Measurements from ENCODE around the gene FOSL2. TPM values are rescaled to one million over a fixed set of nuclear protein-coding genes. Genes with fewer than 3 reads are reported as not detected.
A peak's percentile ranks its signal among the peaks of the same experiment; 100 is the strongest.
"Not testable (repeated sequence)": the region's sequence is repeated elsewhere in the genome, so short reads cannot be mapped to it uniquely, and the experiment has no call there.

FOSL2 gene
- total RNA-seq, 1 donor from 2014 or later = 54.8 TPM

DNA sequence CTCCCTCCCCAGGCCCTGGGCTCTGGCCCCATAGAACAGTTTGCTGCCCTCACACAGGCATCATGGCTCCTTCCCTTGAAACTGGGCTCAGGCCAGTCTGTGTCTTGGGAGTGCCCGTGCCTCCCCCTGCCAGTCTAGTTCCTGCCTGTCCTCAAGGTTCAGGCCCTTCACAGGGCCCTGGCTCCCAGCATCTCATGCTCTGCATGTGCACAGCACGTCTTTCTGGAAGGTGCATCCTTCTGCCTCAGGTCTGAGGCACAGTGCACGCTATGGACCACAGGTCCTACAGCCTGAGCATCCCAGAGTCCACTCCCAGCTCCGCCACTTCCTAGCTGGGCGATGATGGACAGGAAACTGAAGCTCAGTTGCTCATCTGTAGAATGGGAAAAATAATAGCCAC lies 35.6 kb upstream of the FOSL2 start:
- no peak for DNase-seq (ENCODE audit: low read depth in 2 of 2)

DNA sequence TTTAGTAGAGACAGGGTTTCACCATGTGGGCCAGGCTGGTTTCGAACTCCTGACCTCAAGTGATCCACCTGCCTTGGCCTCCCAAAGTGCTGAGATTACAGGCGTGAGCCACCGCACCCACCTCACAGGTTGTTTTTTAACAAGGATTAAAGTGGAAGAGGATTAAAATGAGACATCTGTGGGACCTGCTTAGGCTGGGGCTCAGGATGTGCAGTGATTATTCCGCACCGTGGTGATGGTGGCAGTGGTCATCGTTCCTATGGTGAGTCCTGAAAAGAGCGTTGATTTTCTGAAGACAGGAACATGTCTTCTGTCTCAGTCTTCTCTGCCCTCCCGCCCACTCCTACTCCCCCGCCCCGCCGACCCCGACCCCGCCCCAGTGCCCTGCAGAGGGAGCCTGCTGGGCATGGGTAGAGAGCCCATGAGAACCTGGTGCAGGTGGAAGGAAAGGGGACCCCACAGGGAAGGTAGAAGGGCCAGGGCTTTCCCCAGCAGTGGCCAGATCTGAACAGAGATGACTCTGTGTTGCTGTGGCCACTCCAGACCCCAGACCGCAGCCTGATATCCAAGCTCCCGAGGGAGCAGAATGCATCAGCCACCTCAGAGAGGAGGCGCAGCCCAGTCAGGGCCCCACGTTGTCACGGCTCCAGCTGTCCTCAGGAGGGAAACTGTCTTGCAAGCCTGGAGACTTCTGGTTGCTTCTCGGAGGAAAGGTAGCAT lies 34.5 kb upstream of the FOSL2 start:
- DNase-seq (ENCODE audit: low read depth in 2 of 2) = no peak

DNA sequence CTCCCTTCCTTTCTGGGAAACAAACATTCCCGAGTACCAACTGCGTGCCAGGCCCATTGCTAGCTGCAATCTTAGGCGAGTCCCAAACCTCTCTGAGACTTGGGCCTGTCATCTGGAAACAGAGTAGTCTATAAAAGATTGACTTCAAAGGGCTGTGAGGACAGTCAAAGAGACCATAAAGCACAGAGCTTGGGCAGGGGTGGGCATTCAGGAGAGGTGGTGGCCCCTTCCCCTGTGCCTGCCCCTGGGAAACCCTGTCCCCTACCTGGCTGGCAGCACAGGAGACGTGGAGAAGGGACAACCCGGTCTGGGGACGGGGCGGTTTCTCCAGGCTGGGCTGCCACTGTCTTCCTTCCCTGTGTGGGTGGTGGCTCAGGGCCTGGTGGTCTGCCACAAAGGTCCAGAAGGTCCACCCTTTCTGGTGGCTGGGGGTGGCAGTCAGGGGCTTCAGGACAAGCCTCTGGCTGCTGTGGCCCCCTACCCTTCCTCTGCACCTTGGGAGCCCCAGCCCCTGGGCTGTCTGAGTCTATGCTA lies 33.9 kb upstream of the FOSL2 start:
- DNase-seq (ENCODE audit: low read depth in 2 of 2) = no peak

DNA sequence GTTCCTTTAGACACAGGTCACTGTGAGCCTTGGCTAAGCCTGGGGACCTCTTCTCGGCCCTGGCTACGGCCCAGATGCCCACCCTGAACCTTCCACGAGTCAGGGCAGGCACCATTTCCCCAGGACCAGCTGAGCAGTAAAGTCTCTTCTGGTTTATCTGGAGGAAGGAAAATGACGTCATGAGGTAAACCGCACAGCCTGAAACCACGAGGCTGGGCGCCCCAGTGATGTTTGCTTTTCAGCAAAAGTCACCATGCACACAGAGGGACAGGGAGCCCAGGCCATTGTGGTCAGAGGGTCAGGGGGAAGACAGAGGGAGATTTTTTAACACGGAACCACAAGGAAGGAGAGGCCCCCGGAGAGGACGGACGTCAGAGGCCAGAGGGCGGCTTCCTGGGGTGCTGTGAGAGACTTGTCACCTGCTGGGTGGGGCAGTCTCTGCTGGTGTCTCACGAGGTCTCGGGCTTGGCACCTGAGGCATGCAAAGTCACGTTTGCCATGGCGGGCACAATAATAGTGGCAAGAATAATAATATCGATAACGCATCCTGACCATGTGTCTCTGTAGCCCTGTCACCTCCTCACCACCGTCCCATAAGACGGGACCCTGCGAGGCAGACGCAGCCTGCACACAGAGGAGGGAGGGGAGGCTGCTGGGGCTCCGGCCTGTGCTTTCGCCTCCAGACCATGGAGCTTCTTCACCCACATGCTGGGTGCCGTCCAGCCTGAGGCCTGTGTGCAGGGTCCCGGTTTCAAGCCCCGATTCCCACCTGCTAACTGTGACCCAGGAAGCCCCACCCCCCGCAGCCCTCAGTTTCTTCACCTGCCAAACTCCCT lies 33.2 kb upstream of the FOSL2 start:
- DNase-seq (ENCODE audit: low read depth in 2 of 2) = peak; percentile 64 to 85

DNA sequence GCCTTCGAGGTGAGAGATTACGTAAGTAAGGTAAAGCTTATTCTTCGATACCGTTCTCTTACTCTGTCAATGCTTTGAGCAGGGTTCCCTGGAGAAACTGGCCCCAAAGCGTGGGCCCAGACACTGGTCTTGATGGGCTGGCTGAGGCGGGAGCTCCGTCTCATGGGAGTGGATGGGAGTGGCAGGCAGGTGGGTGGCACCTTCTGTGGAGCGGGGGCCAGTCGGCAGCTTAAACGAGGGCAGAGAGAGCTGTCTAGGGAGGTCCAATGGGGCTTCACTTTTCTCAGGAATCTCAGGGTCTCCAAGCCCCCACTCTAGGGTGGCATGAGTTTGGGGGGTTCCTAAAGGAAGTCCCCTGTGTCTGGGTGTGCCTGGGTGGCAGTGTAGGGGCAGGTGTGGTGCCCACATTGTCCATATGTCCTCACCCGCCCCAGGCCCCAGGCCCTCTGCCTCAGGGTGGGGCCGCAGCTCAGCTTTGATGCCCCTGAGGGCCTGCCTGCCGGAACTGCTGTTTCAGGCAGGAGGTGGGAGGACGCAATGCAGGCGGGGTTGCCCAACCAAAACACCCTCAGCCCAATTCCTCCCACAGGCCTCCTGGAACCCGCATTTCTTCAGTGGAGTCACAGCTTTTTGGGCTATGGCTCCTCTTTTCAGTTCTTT lies 32.5 kb upstream of the FOSL2 start:
- no peak for DNase-seq (ENCODE audit: low read depth in 2 of 2)

DNA sequence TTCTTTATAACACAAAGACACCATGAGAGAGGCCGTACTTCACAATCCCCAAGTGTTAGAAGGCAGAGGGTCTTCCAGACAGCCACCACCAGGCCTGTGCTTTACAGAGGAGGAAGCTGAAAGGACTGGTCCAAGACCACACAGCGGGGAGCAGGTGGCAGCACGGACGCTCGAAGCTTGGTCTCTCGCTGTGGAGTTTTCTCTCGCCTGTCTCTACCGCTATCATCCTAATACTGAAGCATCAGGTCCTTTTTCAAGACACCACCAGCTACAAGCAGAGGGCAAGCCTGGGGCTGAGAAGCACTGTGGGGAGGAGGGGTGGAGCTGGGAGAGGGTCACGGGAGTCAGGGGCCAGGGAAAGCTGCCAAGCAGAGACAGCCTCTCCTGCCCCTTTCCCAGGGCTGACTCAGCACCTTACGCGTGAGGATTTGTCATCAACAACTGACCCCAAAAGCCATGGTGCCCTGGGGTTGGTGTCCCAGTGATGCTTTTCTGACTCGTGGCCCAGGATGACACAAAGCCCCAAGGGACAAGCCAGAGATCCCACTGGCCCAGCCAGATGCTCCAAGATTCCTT lies 31.9 kb upstream of the FOSL2 start:
- DNase-seq (ENCODE audit: low read depth in 2 of 2) = peak; percentile 13 to 46

DNA sequence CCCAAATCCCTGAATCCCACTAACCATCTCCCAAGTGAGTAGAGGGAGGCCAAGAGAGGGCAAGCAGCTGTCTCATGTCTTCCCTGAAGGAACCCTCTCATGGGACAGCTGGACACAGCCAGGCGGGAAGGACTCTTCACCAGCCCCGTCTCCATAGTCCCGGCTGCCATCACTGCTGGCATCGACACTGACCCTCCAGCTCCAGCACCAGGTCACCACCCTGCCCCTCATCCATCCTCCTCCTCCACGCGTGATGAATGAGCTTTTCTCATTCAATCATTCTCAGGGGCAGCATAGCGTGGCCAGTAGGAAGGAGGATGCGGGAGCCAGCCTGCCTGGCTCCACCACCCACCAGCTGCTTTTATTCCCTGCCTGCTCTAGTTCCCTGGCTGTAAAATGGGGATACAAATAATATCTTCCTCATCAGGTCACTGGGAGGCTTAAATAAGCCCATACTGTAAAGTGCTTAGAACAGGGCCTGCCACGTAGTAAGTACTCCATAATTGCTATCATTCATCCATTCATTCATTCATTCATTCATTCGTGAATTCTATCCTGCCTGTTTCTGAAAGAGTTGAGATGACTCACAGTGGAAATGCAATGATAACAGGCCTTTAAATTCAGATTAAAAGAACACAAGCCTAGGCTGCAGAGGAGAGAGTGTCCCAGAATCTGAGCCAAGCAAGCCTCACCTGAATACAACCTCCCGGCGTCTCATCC lies 30.5 kb upstream of the FOSL2 start:
- no peak for DNase-seq (ENCODE audit: low read depth in 2 of 2)

DNA sequence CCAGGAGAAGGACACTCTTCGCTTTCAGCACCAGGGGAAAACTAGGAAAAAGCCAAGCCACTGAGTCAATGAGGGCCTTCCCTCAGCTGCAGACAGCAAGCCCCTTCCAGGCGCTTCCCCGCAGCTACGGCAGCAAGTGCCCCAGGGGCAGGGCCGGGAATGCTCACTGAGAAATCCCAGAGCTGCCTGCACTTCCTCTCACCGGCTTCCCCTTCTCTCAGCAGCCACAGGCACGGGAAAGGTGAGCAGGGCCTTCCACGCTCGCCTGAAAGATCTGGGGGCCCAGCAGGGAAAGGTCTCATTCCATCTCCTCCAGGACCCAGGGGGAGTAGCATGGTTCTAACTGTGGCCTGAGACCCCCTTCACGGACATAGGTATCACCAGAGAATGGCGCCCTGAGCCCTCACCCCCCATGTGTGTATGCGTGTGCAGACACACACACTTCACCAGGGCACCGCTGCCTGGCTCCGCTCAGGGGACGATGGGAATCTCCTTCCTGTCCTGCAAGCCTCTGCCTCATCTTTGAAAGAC lies 29.6 kb upstream of the FOSL2 start:
- DNase-seq (ENCODE audit: low read depth in 2 of 2) = no peak

DNA sequence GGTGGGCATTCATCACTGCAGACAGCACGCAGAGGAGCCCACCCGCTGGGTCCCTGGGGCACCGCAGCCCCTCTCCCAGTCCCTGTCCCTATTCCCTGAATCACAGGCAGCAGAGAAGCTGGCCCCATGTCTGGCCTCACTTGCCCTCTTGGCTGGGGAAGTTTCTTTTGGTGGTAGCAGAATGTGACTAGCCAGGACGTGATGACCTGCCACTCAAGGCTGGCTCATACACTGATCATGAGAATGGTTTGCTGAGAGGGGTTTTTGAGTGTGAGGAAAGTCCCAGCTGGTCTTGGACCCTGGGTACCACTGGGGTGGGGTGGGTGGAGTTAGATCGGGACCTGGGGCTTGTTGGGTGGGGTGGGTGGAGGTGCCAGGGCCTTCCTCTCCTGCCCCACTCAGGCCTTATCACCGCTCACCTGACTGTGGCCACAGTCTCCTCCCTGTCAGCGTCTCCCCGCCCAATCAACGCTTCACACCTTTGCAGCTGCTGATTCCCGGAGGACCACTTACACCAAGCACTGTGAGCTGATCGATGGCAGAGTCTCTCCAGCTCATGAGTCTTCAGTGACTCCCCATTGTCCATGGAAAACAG lies 28.9 kb upstream of the FOSL2 start:
- DNase-seq (ENCODE audit: low read depth in 2 of 2) = no peak

DNA sequence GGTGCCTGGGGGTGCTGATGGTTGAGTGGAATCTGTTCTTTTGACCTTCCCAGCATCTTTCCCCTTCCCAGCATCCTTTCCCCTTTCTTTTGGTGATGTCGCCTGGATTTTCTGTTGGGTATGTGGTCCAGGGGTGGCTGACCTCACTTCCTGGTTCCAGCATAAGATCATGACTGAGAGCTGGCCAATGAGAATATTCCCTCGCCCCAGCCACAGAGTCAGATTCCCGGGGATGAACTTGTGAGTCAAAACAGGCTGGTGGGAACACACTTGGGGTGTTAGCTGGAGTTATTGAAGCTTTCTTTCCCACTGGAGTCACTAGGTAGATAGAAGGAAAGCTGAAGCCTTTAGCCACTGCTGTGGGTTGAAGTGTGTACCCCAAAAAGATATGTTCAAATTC lies 28.0 kb upstream of the FOSL2 start:
- DNase-seq (ENCODE audit: low read depth in 2 of 2) = no peak

DNA sequence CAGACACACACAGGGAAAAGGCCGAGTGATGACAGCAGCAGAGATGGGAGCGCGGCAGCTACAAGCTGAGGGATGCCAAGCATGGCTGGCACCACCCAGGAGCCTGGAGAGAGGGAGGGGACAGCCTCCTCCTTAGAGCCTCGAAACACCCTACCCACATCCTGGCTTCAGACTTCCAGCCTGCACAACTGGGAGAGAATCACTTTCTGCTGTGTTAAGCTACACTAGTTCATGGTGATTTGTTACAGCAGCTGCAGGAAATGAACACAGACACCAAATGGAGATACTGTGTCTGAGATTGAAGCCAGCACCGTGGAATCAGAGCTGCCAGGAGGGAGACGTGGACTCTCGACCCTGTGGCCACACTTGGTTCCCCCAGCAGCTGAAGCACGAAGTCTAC lies 27.5 kb upstream of the FOSL2 start:
- no peak for DNase-seq (ENCODE audit: low read depth in 2 of 2)

DNA sequence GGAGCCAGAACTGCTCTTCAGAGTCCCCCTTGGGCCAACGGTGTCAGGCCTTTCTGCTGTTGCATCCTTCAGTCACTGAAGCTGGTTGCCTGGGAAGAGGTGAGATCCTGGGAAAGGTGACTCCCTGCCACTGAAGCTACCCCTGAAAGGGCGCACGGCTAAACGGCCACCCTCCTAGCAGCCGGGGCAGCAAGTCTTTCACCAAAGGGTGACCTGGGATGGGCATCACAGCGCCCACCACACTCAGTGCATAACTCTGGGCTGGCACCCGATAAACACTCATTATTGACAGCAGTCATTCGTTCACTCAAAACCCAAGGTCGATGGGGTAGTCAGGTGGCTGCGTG lies 26.5 kb upstream of the FOSL2 start:
- DNase-seq (ENCODE audit: low read depth in 2 of 2) = no peak

DNA sequence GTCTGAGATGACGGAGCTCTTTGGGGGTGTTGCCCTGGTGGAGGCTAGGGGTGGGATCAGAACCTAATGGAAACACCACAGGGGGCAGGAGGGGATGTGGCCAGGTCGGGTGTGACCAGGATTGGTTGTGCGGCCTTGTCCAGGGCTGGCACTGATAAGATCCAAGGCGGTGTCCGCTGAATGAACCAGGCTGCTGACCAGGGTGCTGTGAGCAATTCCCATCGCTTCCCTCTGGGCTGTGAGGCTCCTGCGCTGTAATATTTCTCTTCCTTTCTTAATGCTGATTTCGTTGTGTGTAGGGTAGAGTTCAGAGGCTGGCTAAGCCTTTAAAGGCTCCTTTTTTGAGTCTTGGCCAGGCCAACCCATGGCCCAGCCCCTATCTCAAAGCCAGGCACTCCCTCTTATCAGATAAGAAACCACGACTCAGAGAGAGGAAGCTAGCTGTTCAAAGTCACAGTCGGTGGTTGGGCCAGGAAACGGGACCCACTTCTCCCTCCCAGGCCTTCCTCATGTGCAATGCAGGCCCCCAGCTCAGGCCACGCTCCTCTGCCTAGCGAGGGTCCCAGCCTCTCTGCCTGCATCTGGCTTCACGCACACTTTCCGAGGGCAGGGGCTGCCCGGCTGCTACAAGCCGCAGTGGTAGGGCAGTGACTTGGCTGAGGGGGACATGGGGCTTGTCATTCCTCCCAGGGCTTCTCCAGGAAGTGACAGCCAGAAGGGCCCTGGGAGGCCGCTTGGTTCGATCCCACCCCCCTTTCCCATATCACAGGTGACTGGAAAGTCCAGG lies 26.0 kb upstream of the FOSL2 start:
- peak in 1 of 2 donors; percentile 45 for DNase-seq (ENCODE audit: low read depth in 2 of 2)

DNA sequence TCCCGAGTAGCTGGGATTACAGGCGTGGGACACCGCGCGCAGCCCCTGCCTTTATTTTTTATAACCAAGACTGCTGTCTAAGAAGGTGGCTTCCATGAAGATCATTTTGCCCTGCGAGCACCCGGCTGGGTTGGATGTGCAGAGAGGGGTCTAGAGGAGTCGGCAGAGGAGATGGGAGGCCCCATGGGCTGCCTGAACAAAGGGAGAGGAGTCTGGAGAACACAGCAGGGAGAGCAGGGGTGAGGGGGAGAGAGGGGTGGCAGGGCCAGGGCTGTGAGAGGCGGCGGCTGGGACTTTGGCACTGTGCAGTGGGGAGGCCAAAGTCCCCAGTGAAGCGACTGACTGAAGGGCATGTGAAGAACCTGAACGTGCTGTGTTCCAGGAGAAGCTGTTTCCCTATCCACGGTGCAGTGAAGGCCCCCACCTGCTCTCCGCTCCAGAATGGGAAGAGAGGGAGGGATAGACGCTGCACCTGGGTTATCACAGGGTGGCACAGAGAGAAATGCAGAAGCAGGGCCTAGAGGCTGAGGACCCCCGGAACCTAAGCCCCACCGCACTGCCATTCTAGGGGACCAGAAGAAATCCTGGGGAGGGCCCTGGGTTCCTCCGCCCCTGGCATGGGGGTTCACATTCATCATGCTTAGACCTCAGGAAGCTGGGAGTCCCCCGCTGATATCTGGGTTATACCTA lies 24.8 kb upstream of the FOSL2 start:
- DNase-seq (ENCODE audit: low read depth in 2 of 2) = no peak

DNA sequence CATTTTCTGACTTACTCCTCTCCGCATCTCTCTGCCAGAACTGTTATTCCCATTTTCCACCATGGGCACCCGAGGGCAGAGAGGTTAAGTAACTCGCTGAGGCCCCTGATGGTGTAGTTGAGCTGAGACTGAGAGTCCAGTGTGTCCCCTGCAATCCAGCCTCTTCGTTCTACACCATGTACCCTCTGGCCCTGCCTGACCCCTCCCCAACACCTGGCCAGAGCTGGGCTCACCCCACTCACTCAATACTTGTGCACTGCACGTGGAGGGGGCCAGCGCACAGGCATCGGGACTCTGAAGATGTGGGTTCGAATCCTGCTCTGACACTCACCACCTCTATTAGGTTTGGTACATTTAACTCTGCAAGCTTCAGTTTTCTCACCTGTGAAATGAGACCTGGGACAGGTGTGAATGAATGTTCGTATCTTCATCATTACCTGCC lies 24.3 kb upstream of the FOSL2 start:
- DNase-seq (ENCODE audit: low read depth in 2 of 2) = no peak

DNA sequence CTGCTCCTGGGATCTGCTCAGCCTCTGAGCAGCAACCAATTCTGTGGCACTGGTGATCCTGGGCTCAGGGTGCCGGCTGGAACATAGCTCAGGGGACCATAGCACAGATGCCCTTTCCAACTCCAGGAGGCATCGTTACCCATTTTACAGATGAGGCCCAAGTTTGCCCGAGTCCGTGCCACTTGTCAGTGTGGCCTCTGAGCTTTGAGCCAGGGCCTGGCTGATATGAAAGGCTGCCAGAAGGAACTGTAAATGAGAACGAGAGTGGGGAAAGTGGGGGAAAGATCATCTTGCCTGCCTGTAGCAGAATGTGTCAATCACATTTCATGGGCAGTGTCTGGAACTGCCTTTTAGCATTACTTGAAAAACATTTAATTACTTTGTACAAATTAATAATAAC lies 23.3 kb upstream of the FOSL2 start:
- DNase-seq (ENCODE audit: low read depth in 2 of 2) = no peak

DNA sequence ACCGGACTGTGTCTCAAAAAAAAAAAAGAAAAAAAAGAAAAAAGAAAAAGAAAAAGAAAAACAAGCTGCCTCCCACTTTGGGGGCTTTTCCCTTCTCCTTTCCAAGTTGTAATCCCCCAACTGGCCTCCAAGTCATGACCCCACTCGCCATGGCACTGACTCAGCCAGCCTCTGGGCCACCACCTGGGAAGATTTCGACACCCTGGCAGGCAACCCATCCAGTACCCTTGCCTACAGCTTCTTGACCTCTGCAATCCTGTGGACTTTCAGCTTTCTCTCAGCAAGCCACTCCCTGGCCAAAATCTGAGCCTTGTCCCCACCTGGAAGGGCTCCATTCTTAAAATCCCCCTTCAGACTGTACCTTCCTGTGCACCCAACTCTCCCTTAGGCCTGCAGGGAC lies 22.3 kb upstream of the FOSL2 start:
- no peak for DNase-seq (ENCODE audit: low read depth in 2 of 2)

DNA sequence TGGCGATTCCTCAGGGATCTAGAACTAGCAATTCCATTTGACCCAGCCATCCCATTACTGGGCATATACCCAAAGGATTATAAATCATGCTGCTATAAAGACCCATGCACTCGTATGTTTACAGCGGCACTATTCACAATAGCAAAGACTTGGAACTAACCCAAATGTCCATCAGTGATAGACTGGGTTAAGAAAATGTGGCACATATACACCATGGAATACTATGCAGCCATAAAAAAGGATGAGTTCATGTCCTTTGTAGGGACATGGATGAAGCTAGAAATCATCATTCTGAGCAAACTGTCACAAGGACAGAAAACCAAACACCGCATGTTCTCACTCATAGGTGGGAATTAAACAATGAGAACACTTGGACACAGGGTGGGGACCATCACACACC lies 20.9 kb upstream of the FOSL2 start:
- not testable (repeated sequence) for DNase-seq (ENCODE audit: low read depth in 2 of 2)

DNA sequence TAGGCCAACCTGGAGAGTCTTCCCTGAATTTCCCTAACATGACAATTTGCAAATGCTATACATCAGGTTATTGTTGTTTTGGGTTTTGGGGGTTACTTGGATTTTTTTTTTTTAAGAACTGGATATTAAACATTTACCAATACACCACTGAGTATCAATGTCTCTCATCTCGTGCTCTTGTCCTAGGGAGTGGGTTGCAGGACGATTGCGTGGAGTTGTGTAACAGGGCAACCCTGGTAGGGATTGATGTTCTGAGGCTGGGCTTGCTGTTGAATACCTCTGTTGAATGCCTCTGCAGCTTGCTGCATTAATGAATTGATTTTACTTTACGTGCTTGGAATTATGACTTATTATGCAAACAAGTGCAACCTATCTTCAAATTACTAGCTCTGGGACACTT lies 18.8 kb upstream of the FOSL2 start:
- DNase-seq (ENCODE audit: low read depth in 2 of 2) = no peak

Measured in lung microvascular endothelial cell (primary cell).